Mesothelial cell of epicardium (in vitro differentiated cells): Measurements from ENCODE around the gene ANKRD11. TPM values are rescaled to one million over a fixed set of nuclear protein-coding genes. Genes with fewer than 3 reads are reported as not detected.

Experiments used
- DNase-seq, 2 experiments: peaks; one replicate each; pipeline ENCODE4 v3.0.0; 2021; ENCODE audit warnings: low spot score in 2 of 2; ENCODE audit not compliant: unreplicated experiment in 2 of 2
- H3K27ac Mint-ChIP-seq: 2 replicates; pipeline ENCODE4 v1.8.0; 2021; ENCODE audit warnings: mixed read lengths
- H3K27me3 Mint-ChIP-seq: 2 replicates; pipeline ENCODE4 v1.8.0; 2021; ENCODE audit warnings: low read depth, mixed read lengths
- H3K36me3 Mint-ChIP-seq: 2 replicates; pipeline ENCODE4 v1.8.0; 2021; ENCODE audit warnings: mixed read lengths
- H3K4me1 Mint-ChIP-seq: 2 replicates; pipeline ENCODE4 v1.8.0; 2021; ENCODE audit warnings: mixed read lengths
- H3K4me3 Mint-ChIP-seq: 2 replicates; pipeline ENCODE4 v1.8.0; 2021; ENCODE audit warnings: mild to moderate bottlenecking, moderate library complexity, mixed read lengths
- H3K9me3 Mint-ChIP-seq: 2 replicates; pipeline ENCODE4 v1.8.0; 2021; ENCODE audit warnings: mixed read lengths
- total RNA-seq: library from RNA; stranded (reverse); gene quantifications from 3 replicates; pipeline ENCODE4 v1.2.1, GENCODE V29; 2021
- TF ChIP-seq, protein P1 (sequence below): fragments of 200-600 bp; sonication (generic); IDR thresholded peaks from one replicate; pipeline ENCODE4 v1.5.0; 2021; ENCODE audit warnings: antibody characterized with exemption; ENCODE audit not compliant: unreplicated experiment

ANKRD11 gene
- total RNA-seq, 1 donor from 2014 or later: 247 TPM

DNA sequence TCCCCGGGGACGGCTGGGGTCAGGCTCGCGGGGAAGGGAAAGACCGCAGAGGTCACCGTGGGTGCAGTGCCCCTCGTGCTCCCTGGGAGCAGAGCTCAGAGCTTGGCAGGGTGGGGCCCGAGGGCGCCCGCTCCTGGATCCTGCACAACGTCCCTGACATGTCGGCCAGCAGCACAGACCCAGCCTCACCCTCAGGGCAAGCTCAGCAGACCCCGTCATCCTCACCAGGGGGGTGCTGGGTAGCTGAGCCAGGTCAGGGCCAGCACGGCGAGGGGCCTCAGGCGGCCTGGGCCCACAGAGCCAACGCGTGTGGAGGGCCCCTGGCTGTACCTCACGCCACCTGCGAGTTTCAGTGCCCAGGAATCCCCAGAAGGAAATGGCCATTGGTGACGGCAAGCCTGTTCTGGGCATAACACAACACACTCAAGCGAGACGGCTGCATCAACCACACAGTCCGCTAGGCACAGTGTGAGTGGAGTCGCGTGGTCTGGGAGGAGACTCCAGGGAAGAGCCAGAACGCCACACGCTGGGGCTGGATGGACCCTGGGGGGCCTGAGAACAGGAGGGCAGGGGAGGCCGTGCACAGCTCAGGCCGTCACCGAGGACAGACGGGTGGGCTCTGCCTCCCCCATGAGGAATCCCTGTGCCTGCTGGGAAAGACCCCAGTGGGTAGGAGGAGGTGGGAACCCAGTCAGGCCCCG is 212.6 kb downstream of the ANKRD11 start:
- no peak overlapping the region for H3K27ac Mint-ChIP-seq
- no peak overlapping the region for H3K4me3 Mint-ChIP-seq
- DNase-seq: no peak
- H3K9me3 Mint-ChIP-seq: no peaks in the 10 kb centered on the region
- H3K27me3 Mint-ChIP-seq: no peaks in the 10 kb centered on the region
- peaks cover 21% of the 10 kb centered on the region for H3K36me3 Mint-ChIP-seq
- TF ChIP-seq, protein P1, sequence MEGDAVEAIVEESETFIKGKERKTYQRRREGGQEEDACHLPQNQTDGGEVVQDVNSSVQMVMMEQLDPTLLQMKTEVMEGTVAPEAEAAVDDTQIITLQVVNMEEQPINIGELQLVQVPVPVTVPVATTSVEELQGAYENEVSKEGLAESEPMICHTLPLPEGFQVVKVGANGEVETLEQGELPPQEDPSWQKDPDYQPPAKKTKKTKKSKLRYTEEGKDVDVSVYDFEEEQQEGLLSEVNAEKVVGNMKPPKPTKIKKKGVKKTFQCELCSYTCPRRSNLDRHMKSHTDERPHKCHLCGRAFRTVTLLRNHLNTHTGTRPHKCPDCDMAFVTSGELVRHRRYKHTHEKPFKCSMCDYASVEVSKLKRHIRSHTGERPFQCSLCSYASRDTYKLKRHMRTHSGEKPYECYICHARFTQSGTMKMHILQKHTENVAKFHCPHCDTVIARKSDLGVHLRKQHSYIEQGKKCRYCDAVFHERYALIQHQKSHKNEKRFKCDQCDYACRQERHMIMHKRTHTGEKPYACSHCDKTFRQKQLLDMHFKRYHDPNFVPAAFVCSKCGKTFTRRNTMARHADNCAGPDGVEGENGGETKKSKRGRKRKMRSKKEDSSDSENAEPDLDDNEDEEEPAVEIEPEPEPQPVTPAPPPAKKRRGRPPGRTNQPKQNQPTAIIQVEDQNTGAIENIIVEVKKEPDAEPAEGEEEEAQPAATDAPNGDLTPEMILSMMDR: no peak
- no peaks in the 10 kb centered on the region for H3K4me1 Mint-ChIP-seq

DNA sequence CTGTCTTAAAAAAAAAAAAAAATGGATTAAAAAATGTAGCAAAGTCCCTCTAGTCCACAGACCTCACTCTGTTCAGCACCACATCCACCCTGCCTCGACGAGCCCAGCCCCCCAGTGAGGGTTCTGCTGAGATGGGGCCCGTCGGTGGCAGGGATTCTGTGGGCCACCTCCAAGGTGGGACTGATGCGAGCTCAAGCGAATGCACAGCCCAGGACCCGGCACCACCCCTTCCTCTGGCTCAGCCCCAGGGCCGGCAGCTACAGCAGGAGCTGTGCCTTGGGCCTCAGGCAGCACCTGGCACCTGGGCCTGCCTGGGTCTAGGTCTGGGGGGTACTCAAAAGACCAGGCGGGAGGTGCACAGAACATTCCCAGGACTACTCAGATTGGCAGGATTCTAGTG is 213.3 kb downstream of the ANKRD11 start:
- TF ChIP-seq, protein P1: no peak
- Mint-ChIP-seq H3K27ac (no peak overlapping the region), H3K27me3 (no peaks in the 10 kb centered on the region), H3K36me3 (peaks cover 26% of the 10 kb centered on the region), H3K4me1 (no peaks in the 10 kb centered on the region), H3K4me3 (no peak overlapping the region), H3K9me3 (no peaks in the 10 kb centered on the region)
- DNase-seq: no peak

DNA sequence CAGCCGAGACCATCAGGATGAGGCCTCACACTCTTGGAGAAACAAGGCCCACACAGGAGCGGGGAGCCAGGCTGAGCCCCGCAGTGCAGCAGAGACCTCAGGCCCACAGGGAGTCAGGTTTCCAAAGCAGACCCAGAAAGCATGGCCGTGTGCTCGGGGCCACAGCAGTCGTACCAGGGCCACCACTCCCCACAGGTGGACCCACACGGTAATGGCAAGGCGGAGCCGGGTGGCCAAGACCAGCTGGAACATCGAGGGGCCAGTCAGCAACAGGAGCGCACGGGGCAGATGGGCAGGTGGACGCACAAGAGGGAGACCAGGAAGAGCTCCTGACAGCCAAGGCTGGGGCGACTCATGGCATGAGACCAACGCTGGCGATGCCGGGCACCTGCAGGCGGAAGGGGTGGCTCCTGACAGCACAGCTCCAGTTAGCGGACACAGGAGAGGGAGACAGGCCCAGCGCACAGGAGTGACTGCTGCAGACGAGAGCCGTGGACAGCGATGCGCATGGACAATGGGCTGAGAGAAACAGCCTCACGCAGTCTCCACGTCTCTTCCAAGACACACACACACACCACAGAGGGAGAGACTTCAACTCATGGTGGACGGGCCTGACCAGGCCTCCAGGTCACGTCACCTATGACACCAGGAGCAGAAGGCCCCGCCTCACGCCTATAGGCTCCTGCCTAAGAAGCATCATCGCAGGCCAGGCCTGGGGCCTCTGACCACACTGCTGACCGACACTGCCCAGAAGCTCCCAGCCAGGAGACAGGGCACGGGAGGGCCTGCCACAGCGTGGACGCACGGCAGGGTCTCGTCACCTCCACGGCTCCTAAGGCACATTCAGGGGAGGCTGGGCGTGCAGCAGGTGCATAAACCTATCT is 214.3 kb downstream of the ANKRD11 start:
- no peak for DNase-seq
- H3K4me3 Mint-ChIP-seq: no peak overlapping the region
- TF ChIP-seq, protein P1: no peak
- peaks cover 34% of the 10 kb centered on the region for H3K36me3 Mint-ChIP-seq
- H3K27ac Mint-ChIP-seq: no peak overlapping the region
- H3K27me3 Mint-ChIP-seq: no peaks in the 10 kb centered on the region
- no peaks in the 10 kb centered on the region for H3K9me3 Mint-ChIP-seq
- H3K4me1 Mint-ChIP-seq: no peaks in the 10 kb centered on the region

DNA sequence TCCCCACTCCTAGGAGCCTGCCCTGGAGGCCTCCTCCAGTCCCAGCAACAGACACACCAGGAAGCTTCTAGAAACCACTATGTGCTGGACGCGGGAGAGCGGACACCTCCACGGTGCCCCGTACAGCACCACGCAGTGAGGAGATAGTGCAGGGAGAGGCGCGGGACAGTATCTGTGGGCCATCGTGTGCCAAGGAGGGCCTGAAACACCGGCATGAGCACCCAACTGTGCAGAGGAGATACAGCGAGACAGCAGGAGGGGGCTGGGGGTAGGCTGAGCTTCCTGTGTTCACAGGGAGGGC is 215.1 kb downstream of the ANKRD11 start:
- TF ChIP-seq, protein P1: no peak
- H3K4me3 Mint-ChIP-seq: no peak overlapping the region
- H3K27ac Mint-ChIP-seq: no peak overlapping the region
- peaks cover 32% of the 10 kb centered on the region for H3K36me3 Mint-ChIP-seq
- no peaks in the 10 kb centered on the region for H3K27me3 Mint-ChIP-seq
- no peaks in the 10 kb centered on the region for H3K9me3 Mint-ChIP-seq
- DNase-seq: no peak
- H3K4me1 Mint-ChIP-seq: no peaks in the 10 kb centered on the region

DNA sequence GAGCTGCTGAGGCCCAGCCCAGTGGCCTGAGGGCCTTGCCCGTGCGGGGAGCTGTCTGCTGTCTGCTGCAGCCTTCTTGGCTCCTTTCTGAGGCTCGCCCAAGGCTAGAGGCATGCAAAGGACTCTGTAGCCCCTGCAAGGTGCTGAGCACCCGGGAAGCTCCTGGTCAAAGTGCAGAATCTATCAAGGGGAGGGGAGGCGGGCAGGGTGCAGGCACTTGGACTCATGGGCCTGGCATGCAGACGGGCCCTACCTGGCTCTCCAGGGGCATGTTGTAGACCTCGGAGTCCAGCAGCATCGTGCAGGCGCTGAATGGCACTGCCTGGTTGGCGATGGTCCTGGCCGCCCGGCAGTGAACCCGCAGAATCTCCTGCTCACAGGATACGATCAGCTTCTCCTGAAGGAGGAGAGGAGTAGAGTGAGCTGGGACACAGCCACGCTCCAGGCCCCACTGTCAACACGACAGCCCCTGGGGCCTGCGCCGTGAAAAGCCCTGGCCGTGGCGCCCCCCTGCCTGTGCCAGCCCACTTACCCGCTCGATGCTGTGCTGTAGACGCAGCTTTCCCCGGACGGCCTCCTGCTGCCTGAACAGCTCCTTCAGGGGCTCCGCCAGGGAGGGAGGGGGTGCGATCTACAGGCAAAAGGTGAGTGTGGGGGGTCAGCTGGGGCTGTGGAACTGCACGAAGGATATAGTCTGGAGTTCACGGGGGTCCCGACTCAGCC is 215.6 kb downstream of the ANKRD11 start:
- no peaks in the 10 kb centered on the region for H3K27me3 Mint-ChIP-seq
- DNase-seq: no peak
- TF ChIP-seq, protein P1: no peak
- peaks cover 33% of the 10 kb centered on the region for H3K36me3 Mint-ChIP-seq
- H3K9me3 Mint-ChIP-seq: no peaks in the 10 kb centered on the region
- no peak overlapping the region for H3K4me3 Mint-ChIP-seq
- no peak overlapping the region for H3K27ac Mint-ChIP-seq
- no peaks in the 10 kb centered on the region for H3K4me1 Mint-ChIP-seq
